GM19328 (cell line): ENCODE results near the gene SLC6A3.
A peak's percentile ranks its signal among the peaks of the same experiment; 100 is the strongest.

Experiments used
- ATAC-seq: cut with Tn5 transposase; IDR thresholded peaks from one replicate; pipeline ENCODE4 v1.9.1; 2021; ENCODE audit warnings: mild to moderate bottlenecking, moderate library complexity; ENCODE audit not compliant: unreplicated experiment

SLC6A3 gene

DNA sequence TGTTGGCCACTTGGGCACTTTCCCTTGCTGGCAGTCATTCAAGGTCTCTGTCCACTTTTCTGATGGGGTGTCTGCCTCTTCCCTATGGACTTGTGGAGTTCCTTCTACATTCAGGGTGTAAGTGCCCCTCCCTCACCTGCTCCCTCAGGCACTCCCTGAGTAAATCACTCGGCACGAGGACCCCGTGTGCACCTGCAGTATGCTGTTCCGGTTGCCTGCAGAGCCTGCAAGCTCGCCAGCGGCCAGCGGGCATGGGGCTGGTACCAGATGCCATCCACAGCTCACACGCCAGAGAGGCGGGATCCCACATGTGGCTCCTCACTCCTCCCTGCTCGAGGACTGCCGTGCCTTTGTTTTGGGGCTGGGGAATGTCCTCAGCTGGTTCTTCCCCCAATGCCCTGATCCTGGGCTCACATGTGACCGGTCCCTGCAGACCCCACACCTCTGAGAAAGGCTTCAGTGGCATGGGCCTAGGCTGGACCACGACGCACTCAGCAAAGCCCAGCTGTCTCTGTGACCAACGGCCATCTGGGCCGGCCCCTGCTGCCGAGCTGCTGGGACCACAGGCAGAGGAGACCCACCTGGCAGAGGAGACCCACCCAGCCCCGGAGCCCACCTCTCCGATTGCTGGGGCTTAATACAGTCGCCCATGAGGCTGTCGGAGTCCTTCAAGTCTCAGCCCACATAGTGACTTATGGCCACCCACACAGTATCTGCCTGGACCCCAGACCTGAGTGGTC is 54.2 kb downstream of the SLC6A3 start:
- no peak for ATAC-seq

DNA sequence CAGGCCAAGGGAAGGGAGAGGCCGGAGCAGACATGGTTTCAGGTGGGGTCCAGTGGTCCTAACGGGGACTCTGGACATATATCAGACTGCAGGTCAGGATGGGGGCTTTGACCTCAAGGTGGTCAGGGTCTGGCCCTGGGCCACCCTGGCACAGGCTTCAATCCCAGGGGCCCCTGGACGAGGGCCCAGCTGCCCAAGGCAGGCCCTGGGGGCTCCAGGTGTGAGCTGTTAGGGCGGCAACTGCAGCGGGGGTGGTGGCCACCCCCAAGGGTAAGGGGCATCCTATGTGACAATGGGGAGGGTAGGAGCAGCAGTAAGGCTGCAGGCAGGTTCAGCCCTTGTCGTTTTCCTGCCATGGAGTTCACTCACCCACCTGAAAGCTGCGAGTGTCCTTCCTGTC is 54.9 kb downstream of the SLC6A3 start:
- no peak for ATAC-seq

DNA sequence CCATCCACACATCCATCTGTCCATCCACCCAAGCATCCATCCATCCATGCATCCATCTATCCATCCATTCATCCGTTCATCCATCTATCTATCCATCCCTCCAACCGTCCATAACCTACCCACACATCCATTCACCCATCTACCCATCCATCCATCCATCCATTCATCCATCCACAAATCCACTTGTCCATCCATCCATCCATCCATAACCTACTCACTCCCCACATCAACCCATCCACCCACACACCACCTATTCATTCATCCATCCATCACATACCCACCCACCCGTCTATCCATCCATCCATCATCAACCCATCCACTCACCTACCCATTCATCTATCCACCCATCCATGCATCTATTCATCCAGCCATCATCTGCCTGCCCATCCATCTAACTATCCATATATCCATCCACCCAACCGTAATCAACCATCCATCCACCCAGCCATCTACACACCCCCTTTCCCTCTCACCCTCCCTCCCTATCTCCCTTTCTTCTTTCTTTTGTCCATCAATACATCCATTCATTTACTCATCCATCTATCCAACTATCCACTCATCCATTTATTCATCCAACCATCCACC is 56.8 kb downstream of the SLC6A3 start:
- ATAC-seq: no peak

DNA sequence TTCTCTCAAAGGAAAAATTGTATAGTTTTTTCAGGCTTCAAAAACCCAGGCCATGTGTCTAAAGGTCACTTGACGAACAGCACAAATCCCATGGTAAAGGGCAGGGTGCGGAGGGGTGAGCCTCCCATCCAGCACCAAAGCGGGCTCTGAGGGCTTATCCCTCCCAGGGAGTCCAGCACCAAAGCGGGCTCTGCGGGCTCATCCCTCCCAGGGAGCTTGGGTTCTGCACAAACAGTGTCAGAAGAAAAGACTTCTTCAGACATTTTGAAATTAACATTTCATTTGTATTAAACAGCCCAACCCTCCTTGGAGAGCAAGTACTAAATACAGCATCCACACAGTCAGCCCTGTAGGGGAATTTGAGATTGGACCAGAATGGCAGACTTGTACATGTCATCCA is 57.4 kb downstream of the SLC6A3 start:
- ATAC-seq: no peak

DNA sequence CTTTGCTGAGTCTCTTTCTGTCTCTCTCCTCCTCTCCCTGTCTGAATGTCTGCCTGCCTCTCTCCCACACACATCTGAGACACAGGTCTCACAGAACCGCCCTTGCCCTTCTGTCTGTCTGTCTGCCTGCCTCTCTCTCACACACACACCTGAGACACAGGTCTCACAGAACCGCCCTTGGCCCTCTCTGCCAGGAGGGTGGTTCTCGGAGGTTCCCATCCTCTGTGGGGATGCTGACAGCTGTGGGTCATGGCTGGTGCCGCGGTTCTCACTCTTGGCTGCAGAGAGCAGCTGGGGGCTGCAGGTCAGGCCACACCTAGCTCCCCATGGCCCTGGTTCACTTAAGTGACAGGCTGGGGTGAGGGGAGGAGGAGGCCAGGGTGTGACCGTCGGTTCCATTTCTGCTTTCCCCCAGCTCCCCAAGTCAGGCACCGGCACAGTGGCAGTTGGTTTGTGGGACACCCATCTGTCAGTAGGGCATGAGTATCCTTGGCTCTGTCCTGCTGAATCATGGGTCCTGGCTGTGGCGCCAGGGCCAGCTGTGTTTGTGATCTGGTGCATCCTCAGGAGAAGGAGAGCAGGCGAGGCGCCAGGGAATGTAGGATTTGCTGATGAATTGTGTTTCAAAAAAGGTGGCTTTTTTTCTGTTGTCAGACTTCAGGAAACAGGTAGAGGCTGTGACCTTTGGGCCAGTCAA is 58.0 kb downstream of the SLC6A3 start:
- no peak for ATAC-seq

DNA sequence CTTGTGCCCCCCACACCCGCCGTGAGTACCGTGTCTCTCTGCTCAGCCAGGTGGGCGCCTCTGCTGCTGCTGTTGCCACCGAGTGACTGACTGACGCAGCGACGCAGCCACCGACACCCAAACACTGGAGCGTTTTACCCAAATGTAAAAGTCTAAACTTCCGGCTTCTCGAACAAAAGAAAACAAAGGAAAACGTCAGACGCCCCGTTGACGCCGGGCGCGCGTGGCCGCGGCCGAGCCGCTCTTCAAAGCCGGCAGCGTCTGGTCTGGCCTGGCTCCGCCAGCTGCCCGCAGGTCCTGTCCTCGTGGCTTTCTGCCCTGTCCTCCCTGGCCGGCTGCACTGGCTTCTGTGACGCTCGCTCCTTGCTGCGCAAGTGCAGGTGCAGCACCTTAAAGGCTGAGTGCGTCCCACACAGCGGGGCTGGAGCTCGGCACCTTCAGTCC is 58.9 kb downstream of the SLC6A3 start:
- ATAC-seq: peak; percentile 41

DNA sequence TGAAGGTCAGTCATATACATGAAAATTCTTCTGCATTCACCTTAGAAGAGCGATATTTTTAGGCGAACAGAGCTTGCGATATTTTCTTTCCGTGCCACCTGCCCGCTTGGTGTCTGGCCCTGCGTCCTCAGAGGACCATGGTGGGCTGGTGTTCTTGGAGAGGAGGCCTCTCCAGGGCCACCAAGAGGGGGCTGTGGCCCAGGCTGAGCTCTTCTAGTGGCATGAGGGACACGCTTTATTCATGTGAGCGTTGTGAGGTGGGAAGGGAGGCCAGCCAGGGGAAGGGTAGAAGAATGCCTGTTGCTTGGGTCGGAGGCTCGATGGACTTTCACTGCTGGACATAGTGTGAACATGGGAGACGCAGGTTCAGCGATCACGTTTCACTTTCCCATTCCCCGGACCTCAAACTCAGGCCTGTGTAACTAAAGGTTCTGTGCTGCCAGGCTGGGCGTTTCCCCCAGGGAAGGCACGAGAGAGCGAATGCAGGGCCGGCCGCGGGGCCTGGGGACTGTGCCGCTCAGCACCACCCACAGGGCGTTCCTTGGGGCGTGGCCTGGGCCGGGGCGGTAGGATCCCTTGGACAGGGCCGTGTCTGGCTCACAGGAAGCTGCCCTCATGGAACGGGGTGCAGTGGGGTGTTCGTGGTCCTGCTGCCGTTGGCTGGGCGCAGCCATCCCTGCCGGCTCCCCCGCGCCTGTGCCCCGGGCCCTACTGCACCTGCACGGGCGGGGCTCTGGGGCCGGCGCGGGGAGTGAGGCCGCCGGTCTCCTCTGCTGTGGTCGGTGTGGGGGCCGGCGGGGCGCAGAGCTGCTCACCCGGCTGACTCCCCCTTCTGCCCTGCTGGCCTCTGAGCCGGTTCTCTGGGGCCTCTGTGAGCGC is 59.6 kb downstream of the SLC6A3 start:
- ATAC-seq: peak; percentile 91

DNA sequence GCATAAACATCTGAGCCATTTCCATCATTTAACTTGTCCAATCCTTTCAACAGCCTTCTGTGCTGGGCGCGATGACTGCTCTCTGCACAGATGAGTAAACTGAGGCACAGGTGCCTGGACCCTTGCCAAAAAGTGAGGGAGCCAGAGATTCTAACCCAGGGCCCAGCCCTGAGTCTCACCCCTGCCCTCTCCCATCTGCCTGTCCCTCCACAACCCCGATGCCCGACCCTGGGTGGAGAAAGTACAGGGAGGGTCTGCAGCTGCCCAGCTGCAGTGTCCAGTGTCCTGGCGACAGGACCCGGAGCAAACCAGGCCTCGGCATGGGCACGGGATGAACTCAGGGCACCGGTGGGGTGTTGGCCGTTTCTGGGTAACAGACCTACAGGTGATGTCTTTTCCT is 60.7 kb downstream of the SLC6A3 start:
- ATAC-seq: no peak

DNA sequence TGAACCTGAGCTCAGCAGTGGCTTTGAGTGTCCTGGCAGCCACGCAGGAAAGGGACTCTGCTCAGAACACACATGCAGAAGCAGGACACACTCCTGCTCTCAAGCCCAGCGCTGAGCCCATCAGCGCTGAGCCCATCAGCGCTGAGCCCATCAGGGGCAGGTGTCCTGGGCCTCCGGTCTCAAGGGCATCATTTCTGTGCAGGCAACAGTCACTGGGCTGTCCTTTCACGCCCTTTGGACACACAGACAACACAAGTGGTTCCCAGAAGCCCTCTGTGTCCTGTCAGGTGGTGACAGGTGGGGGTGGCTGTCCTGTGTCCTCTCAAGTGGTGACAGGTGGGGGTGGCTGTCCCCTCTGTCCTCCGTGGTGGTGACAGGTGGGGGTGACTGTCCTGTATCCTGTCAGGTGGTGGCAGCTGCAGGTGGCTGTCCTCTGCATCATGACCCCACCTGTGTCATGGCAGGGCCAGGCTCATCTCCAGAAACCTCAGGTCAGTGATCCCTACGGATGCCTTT is 61.3 kb downstream of the SLC6A3 start:
- ATAC-seq: no peak

DNA sequence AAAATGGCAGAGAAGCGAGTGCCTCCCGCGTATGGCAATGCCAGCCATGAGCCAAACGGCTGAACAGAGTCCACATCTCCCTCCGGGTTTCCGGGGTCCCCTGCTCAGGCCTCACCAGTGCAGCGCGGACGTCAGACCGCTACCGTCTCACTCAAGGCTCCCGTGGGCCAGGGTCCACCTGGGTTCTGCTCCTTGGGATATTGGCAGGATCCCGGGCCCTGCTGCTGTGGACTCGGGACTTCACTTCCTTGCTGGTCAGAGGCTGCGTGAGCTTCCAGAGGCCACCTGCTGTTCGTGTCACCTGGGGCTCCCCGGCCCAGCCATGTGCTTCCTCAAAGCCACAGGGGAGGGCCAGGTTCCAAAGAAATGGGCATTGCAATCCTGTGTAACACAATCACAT is 61.9 kb downstream of the SLC6A3 start:
- ATAC-seq: no peak

DNA sequence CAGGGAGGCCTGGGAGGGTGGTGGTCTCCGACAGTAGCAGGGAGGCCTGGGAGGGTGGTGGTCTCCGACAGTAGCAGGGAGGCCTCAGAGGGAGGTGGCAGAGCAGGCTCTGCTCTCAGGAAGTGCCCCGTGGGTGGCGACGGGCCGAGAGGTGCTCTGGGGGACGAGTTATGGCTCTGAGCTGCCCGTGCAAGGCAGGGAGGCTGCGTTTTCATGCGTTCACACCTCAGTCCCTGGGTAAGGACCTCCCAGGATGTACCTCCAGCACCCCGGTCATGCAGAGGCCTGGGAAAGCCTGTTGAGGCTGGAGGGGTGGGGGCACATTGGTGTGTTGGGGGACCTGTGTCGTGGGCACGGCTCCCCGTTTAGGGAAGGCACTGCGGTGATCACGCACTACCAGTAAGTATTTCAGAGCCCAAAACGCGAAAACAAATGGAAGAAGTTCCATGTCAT is 63.0 kb downstream of the SLC6A3 start:
- no peak for ATAC-seq

DNA sequence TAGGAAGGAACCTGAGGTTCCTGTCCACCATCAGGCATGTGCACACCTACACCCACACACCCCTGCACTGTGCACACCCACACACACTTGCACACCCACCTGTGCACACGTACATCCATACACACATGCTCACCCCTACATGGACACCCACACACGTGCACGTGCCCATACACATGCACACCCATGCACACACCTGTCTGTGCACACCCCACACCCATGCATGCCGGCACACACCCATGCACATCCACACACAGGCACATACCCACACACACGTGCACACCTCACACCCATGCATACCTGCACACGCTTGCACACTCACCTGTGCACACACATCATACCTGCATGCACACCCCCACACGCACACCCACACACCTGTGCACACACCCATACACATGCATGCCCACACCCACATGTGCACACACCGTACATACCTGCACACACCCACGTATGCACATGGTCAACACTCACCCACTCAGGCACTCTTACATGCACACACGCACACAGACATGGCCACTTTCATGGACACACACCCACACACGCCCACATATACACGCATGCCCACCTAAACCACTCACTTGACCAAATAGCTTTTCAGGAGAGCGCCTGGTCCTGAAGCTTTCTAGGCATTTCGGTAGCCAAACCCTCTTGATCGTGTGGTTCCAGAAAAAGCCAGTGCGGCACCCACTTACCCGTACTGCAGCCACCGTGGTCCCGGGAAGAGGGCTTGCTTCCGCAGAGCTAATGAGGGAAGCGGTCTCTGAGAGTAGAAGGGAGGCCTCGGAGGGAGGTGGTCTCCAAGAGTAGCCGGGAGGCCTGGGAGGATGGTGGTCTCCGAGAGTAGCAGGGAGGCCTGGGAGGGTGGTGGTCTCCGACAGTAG is 63.6 kb downstream of the SLC6A3 start:
- ATAC-seq: no peak

DNA sequence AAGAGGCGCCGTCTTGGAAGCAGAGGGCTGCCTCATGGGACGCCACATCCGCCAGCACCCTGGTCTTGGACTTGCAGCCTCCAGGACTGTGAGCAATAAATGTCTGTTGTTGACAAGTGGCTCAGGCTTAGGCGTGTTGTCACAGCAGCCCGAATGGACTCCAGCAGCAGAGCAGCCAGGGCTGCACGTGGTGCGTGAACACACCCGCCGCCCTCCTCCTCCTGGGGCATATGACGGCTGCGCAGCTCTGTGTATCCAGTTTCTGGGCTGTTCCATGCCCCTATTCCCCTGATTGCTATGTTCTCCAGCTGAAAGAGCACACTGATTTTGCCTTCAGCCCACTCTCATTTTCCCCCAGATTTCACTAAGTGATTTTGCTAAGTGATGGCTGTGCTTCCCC is 64.3 kb downstream of the SLC6A3 start:
- ATAC-seq: no peak

DNA sequence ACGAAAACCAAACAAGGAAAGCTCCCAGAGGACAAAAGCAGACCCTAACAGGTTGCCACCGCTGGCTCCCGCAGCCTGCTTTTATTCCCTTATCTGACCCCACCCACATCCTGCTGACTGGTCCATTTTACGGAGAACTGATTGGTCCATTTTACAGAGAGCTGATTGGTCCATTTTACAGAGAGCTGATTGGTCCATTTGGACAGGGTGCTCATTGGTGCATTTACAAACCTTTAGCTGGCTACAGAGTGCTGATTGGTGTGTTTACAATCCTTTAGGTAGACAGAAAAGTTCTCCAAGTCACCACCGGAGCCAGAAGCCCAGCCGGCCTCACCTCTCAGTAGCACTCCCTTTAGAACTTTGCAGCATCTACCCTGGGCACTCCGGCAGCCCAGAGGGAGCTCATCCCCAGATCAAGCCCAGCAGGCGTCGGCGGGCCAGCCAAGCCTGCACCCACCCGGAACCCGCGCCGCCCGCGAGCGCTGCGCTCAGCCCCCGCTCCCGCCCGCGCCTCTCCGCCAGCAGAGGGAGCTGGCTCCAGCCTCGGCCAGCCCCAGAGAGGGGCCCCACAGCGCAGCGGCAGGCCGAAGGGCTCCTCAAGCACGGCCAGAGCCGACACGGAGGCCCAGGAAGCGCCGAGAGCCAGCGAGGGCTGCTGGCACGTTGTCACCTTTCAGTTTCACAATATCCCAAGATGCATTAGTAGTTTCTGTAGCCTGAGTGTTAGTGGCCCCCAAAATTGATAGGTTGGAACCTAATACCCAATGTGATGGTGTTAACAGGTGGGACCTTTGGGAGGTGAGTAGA is 65.0 kb downstream of the SLC6A3 start:
- no peak for ATAC-seq

DNA sequence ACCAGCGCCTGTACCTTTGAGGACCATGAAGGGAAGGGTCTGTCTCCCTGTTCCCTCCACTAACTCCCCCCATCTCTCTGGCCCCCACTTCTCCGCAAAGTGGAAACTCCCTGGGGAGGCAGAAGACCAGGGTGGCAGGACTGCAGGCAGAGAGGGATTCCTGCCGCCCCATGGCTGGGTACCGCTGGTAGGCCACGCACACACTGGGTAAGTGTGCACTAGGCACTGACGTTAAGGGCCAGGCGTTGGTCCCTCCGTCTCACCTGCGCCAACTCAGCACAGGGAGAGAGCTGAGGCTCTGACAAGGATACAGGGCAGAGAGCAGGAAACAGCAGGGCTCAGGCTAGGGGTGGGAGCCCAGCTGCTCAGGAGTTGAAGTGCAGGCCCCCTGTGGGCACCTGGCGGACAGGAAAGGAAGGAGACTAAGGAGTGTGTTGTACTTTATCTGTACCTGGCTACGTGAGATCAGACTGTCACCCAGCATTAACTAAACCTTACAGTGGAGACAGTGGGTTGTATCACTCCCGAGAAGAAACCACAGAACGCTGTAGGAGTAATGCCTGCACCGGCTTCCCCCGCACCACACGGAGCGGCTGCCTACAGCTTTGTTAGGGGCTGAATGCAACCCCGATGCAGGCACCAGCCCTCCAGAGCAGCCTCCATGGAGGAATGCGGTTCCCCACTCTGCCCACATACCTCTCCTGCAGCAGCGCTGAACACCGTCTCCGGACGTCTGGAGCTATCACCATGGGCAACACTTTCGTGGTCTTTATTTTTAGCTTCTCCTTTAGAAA is 66.2 kb downstream of the SLC6A3 start:
- no peak for ATAC-seq

DNA sequence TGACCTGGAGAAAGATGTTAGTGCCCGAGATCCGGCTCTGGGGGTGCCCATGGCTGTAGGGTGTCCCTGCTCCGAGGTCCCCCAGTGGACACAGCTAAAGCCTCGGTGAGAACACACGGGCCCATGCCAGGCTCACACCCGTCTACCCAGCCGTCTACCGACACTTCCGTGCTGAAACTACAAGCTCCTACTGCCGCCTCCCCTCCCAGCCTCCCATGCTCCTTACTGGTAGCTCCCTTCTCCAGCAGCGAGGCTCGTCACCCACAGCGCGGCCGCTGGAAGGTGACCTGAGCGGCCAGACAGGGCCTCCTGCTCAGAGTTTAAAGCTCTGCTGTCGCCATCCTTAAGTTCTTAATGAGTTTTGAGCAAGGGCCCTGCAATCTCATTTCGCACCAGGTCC is 67.1 kb downstream of the SLC6A3 start:
- ATAC-seq: no peak

DNA sequence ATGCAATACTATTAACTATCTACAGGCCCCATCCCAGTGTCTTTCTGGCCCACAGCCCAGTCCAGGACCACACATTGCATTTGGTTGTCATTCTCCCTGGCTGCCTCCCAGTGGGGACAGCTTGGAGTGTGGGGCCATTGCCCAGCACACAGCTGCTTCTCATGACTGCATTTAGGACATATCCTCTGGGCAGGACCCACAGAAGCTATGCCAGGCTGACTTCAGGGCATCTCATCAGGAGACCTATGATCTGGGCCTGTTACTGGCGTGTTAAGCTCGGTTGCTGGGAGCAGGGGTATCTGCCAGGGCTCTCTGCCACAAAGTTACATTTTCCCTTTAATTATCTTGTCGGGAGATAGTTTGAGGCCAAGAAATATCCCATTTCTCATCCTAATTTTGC is 68.3 kb downstream of the SLC6A3 start:
- no peak for ATAC-seq
